Fibroblast of skin of back (primary cell): ENCODE data around the gene PTPRN2.
"Not testable (repeated sequence)": the region's sequence is repeated elsewhere in the genome, so short reads cannot be mapped to it uniquely, and the experiment has no call there.

Experiments used
- DNase-seq: peaks from one replicate; pipeline ENCODE4 v3.0.0-alpha.2; 2013

The PTPRN2 gene

GRCh38 chr7:158377800-158378623 is 209.6 kb downstream of the PTPRN2 start:
- DNase-seq, result no peak

- DNase-seq, result not testable (repeated sequence)
Observed at GRCh38 chr7:158376839-158377186, 210.8 kb downstream of the PTPRN2 start.

- not testable (repeated sequence) for DNase-seq
Observed at GRCh38 chr7:158376146-158376838, 211.3 kb downstream of the PTPRN2 start.

- no peak for DNase-seq
Observed at GRCh38 chr7:158375034-158375433, 212.6 kb downstream of the PTPRN2 start.

DNA sequence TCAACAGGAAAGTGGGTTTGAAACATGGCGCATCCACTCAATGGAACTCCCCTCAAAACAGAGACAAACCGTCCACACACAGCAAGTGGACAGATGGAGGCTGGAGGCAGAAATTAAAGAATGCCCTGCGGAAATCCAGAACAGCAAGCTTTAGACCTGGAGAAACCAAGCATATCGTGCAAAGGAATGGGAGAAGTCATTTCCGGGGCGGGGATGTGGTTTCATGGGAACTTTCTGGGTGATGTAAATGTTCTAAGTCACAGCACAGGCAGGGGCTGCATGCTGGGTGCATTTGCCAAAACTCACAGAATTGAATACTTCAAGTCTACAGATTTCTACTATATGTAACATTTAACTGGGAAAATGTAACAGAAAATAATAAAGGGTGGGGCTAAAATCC is 213.0 kb downstream of the PTPRN2 start:
- peak; percentile 10 for DNase-seq

DNA sequence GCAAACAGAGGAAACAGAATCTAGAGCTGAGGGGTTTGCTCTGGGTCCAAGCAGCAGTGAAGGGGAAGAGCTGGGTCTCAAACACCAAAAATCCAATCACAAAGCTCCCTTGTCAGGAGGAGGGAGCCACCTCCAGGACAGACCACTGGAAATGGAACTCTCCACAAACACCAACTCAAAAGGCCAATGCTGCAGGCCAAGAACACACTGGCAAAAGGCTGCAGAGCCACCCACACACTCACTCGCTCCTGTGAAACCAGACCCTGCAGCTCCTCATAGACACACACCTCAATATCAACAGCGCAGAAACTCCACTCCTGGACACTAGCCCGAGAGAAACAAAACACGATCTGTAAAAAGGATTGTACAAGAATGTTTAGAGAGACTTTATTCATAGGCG is 213.5 kb downstream of the PTPRN2 start:
- DNase-seq, result no peak

DNA sequence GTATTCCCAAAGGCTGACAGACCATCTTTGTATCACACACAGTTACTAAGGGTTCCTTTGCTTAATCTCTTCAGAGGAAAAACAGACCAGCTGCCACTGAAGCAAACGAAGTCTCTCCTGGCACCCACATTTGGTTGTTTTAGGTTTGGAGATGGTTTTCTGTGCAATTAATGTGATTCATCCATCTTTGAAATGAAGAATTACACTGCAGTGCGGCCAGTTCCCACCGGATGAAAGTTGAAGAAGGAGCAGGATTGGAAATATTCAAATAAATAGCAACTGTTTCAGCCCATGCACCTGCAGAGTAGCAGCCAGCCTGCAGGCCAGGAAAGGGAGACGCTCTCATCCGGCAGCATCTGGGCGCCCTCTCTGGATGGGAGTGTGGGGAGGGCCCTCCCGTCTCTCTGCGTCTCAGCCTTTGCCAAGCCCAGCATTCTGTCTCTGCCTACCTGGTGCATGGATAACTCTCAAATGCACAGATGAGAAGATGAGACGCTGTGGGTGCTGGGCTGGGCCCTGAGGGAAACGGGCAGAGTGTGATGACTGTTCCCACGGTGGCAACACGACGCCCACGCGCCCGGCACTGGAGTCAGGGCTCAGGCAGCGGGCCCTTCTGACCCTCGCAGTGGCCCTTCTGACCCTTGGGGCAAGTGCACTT is 214.0 kb downstream of the PTPRN2 start:
- no peak for DNase-seq

DNA sequence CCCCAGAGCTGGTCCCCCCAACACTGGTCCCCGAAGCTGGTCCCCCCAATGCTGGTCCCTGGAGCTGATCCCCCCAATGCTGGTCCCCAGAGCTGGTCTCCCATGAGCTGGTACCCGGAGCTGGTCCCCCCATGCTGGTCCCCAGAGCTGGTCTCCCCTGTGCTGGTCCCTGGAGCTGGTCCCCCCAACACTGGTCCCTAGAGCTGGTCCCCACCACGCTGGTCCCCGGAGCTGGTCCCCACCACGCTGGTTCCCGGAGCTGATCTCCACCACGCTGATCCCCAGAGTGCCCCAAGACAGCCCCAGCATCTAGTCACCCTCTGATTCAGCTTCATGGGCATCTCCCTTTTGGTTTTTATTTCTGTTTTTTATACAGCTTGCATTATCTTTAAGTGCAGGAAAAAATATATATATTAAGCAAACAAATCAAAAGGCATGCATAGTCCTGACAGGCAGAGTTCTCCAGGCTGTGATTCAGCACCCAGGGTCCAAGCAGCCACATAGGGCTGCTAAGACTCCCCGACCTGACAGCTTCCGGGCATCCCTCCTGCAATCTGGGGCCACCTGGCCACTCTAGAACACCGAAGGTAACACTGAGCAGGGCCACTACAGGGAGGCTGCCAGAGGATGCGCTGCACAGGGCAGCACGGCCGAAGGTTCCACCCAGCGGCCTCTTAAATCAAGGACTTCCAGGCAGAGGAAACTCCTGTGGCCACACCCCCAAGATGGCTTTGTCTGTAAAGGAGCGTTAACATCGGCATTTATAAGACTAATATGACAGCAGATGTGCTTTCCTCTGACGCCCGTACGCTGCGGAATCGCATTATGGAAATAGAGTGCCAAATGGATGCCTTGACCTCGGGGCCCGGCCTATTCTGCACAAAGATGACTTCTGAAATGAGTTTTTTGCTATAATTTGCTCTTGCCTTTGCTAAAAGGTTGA is 215.0 kb downstream of the PTPRN2 start:
- no peak for DNase-seq

GRCh38 chr7:158371856-158372255 is 215.8 kb downstream of the PTPRN2 start:
- DNase-seq, result no peak

- no peak for DNase-seq
Observed at GRCh38 chr7:158369866-158370265, 217.8 kb downstream of the PTPRN2 start.

GRCh38 chr7:158369290-158369689 is 218.3 kb downstream of the PTPRN2 start:
- DNase-seq, result no peak

- DNase-seq, result no peak
Observed at GRCh38 chr7:158368449-158368848, 219.2 kb downstream of the PTPRN2 start.

- no peak for DNase-seq
Observed at GRCh38 chr7:158367634-158367982, 220.0 kb downstream of the PTPRN2 start.

- DNase-seq, result no peak
Observed at GRCh38 chr7:158366916-158367633, 220.5 kb downstream of the PTPRN2 start.

- no peak for DNase-seq
Observed at GRCh38 chr7:158366346-158366745, 221.3 kb downstream of the PTPRN2 start.

DNA sequence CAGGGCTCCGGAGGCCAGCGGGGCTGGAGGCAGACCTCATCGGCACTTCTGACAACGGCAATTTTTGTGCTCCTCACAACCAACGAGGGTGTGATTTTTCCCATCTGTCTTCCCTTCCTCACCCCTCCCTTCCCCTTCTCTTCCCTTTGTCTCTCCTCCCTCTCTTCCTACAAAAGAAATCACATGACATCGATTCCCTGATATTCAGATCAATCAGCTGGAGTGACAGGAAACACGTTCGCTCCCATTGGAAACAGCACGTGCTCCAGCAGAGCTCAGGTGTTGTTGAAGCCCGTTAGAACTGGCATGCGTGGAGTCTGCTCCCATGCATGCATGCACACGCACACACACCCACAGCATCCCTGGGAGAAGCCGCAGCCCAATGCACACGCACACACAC is 222.4 kb downstream of the PTPRN2 start:
- no peak for DNase-seq

- no peak for DNase-seq
Observed at GRCh38 chr7:158364451-158364850, 223.2 kb downstream of the PTPRN2 start.

DNA sequence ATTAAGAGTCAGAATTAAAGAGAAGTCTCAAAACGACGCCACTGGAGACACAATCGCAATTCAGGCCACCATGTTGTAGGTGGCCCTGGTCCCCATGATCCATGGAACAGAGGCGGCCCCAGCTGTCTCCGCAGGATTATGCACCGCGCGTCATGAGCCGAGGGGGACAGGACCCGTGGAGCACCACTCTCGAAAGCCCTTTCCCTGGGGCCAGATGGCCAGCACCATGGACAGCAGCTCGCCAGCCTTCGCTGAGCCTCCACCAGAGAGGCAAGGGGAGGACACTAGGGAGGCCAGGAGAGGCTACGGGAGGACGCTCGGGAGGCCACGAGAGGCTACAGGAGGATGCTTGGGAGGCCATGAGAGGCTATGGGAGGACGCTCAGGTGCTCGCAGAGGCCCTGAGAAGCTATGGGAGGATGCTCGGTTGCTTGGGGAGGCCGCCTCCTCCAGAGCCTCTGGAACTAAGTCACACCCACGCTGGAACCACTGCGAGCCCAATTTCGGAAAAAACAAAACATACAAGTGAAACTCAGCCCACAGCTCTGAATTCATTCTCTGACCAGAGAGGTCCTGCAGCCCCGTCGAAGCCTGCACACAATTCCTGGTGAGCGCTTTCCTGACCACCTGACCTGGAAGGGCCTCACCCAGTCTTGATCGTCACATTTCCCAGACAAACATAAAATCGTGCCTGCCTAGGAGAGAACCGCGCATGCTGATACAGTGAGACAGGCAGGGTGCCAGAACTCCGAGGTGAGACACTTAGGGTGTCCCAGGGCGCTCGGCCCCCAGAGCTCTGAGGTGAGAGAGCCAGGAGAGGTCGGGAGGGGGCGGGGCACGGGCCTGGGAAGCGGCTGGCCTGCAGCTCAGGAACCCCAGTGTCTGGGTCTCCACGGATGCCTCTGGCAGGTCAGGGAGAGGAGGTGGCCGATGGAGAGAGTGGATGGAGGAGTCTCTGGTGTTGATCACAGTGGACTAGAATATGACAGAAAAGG is 224.4 kb downstream of the PTPRN2 start:
- DNase-seq, result no peak

DNA sequence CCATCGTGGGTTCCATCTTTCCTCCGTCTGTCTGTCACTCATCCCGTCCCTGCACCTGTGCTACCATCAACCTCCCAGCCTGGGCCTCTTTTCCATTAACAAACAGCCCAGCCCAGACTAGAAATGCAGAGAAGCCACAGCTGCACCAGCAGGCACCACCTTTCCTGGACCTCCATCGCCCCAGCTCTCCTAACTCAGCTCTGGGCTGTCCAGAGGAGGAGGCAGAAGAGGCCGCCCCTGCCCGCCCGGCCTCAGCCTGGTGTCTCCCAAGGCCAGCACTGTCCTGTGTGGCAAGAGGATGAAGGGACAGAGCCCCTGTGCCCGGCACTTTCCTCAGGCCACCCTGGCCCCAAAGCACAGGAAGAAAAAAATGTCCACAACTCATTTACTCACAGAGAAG is 225.6 kb downstream of the PTPRN2 start:
- no peak for DNase-seq

DNA sequence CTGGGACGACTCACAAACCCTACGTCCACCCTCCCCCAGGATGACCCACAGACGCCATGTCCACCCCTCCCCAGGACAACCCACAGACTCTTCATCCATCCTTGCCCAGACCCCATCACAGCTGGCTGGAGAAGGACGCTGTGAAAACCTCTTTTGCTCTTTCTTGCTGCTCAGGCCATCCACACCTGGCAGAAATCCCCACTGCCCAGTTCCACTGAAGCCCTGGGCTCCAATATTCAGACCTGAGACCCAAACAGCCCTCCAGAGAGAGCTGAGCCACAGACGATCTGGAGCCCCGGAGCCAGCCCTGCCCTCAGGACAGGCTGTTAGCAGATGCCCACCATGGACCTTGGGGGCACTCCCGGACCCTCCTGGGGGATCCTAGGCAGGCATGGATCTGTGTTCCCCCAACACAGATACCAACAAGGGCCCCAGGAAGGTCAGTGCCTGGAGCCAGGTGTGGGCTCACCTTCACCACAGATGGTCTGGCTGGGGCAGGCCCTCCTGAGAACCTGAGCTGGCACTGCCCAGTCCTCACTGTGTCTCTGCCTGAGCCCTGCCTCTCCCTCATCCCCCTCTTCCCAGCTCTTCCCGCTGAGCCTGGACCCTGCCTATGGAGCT is 226.2 kb downstream of the PTPRN2 start:
- no peak for DNase-seq
